Melanocyte of skin (primary cell): ENCODE measurements around the gene ANKRD13A. TPM values are rescaled to one million over a fixed set of nuclear protein-coding genes. Genes with fewer than 3 reads are reported as not detected.

Experiments used
- small RNA-seq, 2 donors: library from RNA; depleted of rRNA; stranded (forward); fragments of <200 nt; gene quantifications; one replicate each; pipeline ENCODE3, GENCODE V24; 2012
- total RNA-seq, 2 donors: library from RNA; depleted of rRNA; stranded (reverse); fragments of >200 nt; gene quantifications; 2 replicates each; pipeline ENCODE4 v1.2.3, GENCODE V29; 2012

ANKRD13A gene
- total RNA-seq, result 10 to 100 TPM; 24.3 to 34.8 TPM

DNA sequence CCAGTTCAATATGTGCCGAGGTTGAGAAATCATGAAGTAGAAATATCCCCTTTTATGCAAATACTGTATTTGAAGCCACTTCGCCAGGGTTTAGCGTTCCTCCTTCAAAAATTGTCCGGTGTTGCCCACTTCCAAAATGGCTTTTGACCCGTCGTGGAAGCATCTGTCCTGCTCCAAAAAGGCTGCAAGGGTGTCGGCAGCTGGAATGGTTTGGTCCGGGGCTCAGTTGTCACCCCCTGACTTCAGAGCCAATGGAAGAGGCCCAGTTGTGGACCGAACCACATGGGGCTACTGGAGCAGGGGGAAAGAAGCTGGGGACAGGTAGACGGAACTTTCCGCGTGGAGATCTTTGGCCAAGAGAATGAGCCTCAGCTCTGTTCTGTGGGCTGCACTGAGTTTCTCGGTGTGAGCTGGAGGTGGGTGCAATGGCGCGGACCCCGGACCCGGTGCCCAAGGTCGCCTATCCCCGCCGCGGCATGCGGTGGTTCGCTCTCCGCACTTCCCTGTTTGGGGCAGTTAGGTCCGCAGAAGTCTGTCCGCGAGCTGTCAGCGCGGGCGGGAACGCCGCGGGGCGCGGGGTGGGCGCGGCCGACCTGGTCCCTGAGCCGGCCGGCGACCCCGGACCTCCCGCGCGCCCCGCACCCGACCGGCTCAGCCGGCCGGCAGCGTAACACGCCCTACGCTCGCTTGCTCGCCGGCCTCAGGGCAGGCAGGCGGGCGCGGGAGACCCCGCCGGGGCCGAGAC, at the start of gene ANKRD13A:
ANKRD13A (plus strand) TSS at position 527 of the 745 bp plus-strand sequence. CDS start 259 bp downstream, outside the sequence.

DNA sequence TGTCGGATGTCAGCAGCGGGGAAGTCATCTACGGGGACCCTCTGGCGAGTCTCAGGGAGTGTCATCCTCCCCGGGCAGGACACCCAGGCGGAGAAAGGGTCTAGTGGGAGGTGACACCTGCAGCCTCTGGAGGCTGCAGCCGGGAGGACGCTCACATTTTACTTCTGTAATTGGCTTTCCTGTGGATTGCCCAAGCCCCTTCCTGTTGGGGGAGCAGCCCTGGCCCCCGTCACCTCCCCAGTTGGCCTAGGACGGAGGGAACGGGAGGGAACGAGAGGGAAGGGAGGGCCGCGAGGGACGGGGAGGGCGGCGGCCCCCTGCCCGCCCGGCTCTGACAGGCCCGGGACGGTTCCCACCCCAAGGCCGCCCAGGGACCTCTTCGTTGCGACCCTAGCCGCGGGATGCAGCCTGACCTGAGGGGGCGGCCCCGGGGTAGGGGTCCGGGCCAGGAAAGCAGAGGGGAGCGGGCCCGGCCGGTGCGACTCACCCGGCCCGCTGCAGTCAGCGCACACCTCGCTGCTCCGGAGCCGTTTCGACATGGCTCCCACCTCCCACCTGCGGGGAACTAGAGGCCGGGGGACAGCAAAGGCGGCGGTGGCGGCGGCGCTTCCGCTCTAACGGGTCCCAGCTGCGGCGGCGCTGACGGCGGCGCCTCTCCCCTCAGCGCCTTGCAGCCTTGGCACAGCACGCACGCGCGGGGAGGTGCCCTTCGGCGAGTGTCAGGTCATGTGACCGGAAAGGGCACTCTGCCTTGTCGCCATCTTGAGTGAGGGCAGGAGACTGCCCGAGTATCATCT, 3.3 kb upstream of the ANKRD13A start, which contains the start of gene GIT2:
GIT2 (minus strand) TSS at position 683 of the 797 bp plus-strand sequence; CDS start at position 539, 144 bp downstream.

GRCh38 chr12:110048242-110049027, 49.2 kb downstream of the ANKRD13A start, which contains the start of gene C12orf76:
C12orf76 (minus strand) TSS chr12:110048522; CDS start chr12:110048495, 27 bp downstream.

Small RNA genes within 50 kb of the gene (small RNA-seq; reads per million reads assigned to genes)
- gene AC007546.2, result 0 reads per million in 2 donors

Other genes with a start within 250 kb of the ANKRD13A start
- 1 to 10 TPM in 1 of 2 donors, under 1 TPM in 1; under 0.01 to 1.3 TPM for gene TRPV4, start 166.0 kb upstream of the ANKRD13A start, total RNA-seq
- gene GLTP, start 118.9 kb upstream of the ANKRD13A start, total RNA-seq, result 10 to 100 TPM; 19.0 to 19.6 TPM
- gene TCHP, start 99.2 kb upstream of the ANKRD13A start, total RNA-seq, result 10 to 100 TPM in 1 of 2 donors, 1 to 10 TPM in 1; 9.3 to 11.0 TPM
- gene GIT2, start 3.1 kb upstream of the ANKRD13A start, total RNA-seq, result 10 to 100 TPM; 33.4 to 39.0 TPM
- gene C12orf76, start 49.1 kb downstream of the ANKRD13A start, total RNA-seq, result 10 to 100 TPM in 1 of 2 donors, 1 to 10 TPM in 1; 8.7 to 14.8 TPM
- 10 to 100 TPM; 16.7 to 30.3 TPM for gene IFT81, start 124.9 kb downstream of the ANKRD13A start, total RNA-seq